WTC11 (cell line): ENCODE results near the gene PRR5L. TPM values are rescaled to one million over a fixed set of nuclear protein-coding genes. Genes with fewer than 3 reads are reported as not detected.

Experiments
- ATAC-seq: fragments of 200-7000 bp; cut with Tn5 transposase; 2 replicates; pipeline ENCODE4 v1.10.0; 2021; ENCODE audit warnings: mild to moderate bottlenecking, moderate library complexity
- CTCF ChIA-PET: fragments of 300-600 bp; sonication (Branson Sonifier 250); formaldehyde crosslinking; loops from one replicate; lab custom pipeline; 2021; ENCODE audit warnings: antibody characterized with exemption; lab: Charles Lee
- POLR2A ChIA-PET: fragments of 350-600 bp; sonication (Branson Sonifier 250); formaldehyde crosslinking; loops from one replicate; lab custom pipeline; 2021; ENCODE audit warnings: antibody characterized with exemption; lab: Charles Lee
- DNase-seq: peaks from one replicate; pipeline ENCODE4 v3.0.0; 2021; ENCODE audit warnings: low spot score
- H3K27ac Mint-ChIP-seq: 2 replicates; pipeline ENCODE4 v1.8.0; 2021; ENCODE audit warnings: mixed read lengths
- H3K27me3 Mint-ChIP-seq: 2 replicates; pipeline ENCODE4 v1.8.0; 2021; ENCODE audit warnings: low read depth, mild to moderate bottlenecking, moderate library complexity, mixed read lengths
- H3K36me3 Mint-ChIP-seq: 2 replicates; pipeline ENCODE4 v1.8.0; 2021; ENCODE audit warnings: mixed read lengths
- H3K4me1 Mint-ChIP-seq: 2 replicates; pipeline ENCODE4 v1.8.0; 2022; ENCODE audit warnings: mixed read lengths
- H3K4me3 Mint-ChIP-seq: 2 replicates; pipeline ENCODE4 v1.8.0; 2021; ENCODE audit warnings: mild to moderate bottlenecking, moderate library complexity, mixed read lengths
- H3K9me3 Mint-ChIP-seq: 2 replicates; pipeline ENCODE4 v1.8.0; 2021; ENCODE audit warnings: mixed read lengths
- ARID4B ChIP-seq: sonication (generic); formaldehyde crosslinking; IDR thresholded peaks from 2 replicates; pipeline ENCODE4 v1.8.0; 2023; ENCODE audit warnings: missing genetic modification reagents, mild to moderate bottlenecking, borderline replicate concordance
- ATF1 ChIP-seq: sonication (generic); formaldehyde crosslinking; IDR thresholded peaks from 2 replicates; pipeline ENCODE4 v1.8.1; 2023; ENCODE audit warnings: mild to moderate bottlenecking, moderate library complexity, missing genetic modification reagents
- ATF2 ChIP-seq: sonication (generic); formaldehyde crosslinking; IDR thresholded peaks from 2 replicates; pipeline ENCODE4 v1.8.1; 2022; ENCODE audit warnings: low read depth, missing genetic modification reagents, borderline replicate concordance
- ELF4 ChIP-seq: sonication (generic); formaldehyde crosslinking; IDR thresholded peaks from 2 replicates; pipeline ENCODE4 v1.8.1; 2022; ENCODE audit warnings: low read depth, mild to moderate bottlenecking, moderate library complexity, missing genetic modification reagents
- ESRRA ChIP-seq: sonication (generic); formaldehyde crosslinking; IDR thresholded peaks from 2 replicates; pipeline ENCODE4 v1.8.1; 2022; ENCODE audit warnings: mild to moderate bottlenecking, missing genetic modification reagents, borderline replicate concordance
- GABPB1 ChIP-seq: sonication (generic); formaldehyde crosslinking; IDR thresholded peaks from 2 replicates; pipeline ENCODE4 v1.8.1; 2023; ENCODE audit warnings: mild to moderate bottlenecking, missing genetic modification reagents
- GTF2I ChIP-seq: fragments of 250-450 bp; sonication (Bioruptor Pico); conservative IDR thresholded peaks from 2 replicates; pipeline ENCODE4 v1.4.0; 2021; ENCODE audit warnings: mild to moderate bottlenecking
- IRF2 ChIP-seq: sonication (generic); formaldehyde crosslinking; IDR thresholded peaks from 2 replicates; pipeline ENCODE4 v1.8.0; 2022; ENCODE audit warnings: low read depth, missing genetic modification reagents, borderline replicate concordance
- KAT7 ChIP-seq: sonication (generic); formaldehyde crosslinking; IDR thresholded peaks from 2 replicates; pipeline ENCODE4 v1.8.1; 2023; ENCODE audit warnings: missing genetic modification reagents, mild to moderate bottlenecking, borderline replicate concordance
- MXD4 ChIP-seq: fragments of 250-450 bp; sonication (Bioruptor Pico); IDR thresholded peaks from 2 replicates; pipeline ENCODE4 v1.8.0; 2021; ENCODE audit warnings: mild to moderate bottlenecking, moderate library complexity, borderline replicate concordance
- MYBL2 ChIP-seq: sonication (generic); formaldehyde crosslinking; IDR thresholded peaks from 2 replicates; pipeline ENCODE4 v1.8.1; 2023; ENCODE audit warnings: mild to moderate bottlenecking, moderate library complexity, missing genetic modification reagents
- NFATC4 ChIP-seq: fragments of 250-450 bp; sonication (Bioruptor Pico); IDR thresholded peaks from 2 replicates; pipeline ENCODE4 v1.9.0; 2021; ENCODE audit warnings: mild to moderate bottlenecking
- NR1H2 ChIP-seq: sonication (generic); formaldehyde crosslinking; IDR thresholded peaks from 2 replicates; pipeline ENCODE4 v1.9.0; 2021; ENCODE audit warnings: mild to moderate bottlenecking, moderate library complexity, missing genetic modification reagents
- NR3C1 ChIP-seq: sonication (generic); formaldehyde crosslinking; conservative IDR thresholded peaks from 2 replicates; pipeline ENCODE4 v1.8.1; 2023; ENCODE audit warnings: low read depth, mild to moderate bottlenecking, missing genetic modification reagents
- PRDM15 ChIP-seq: sonication (generic); formaldehyde crosslinking; IDR thresholded peaks from 2 replicates; pipeline ENCODE4 v1.8.0; 2022; ENCODE audit warnings: missing genetic modification reagents
- RORB ChIP-seq: fragments of 250-450 bp; sonication (Bioruptor Pico); IDR thresholded peaks from 2 replicates; pipeline ENCODE4 v1.9.0; 2021; ENCODE audit warnings: mild to moderate bottlenecking
- USF1 ChIP-seq: sonication (generic); formaldehyde crosslinking; IDR thresholded peaks from 2 replicates; pipeline ENCODE4 v1.8.0; 2022; ENCODE audit warnings: mild to moderate bottlenecking, missing genetic modification reagents
- ZBTB43 ChIP-seq: sonication (generic); formaldehyde crosslinking; IDR thresholded peaks from 2 replicates; pipeline ENCODE4 v1.8.1; 2023; ENCODE audit warnings: mild to moderate bottlenecking, missing genetic modification reagents
- ZNF317 ChIP-seq: sonication (generic); formaldehyde crosslinking; IDR thresholded peaks from 2 replicates; pipeline ENCODE4 v1.8.1; 2023; ENCODE audit warnings: low read depth, mild to moderate bottlenecking, moderate library complexity, missing genetic modification reagents, borderline replicate concordance
- ZNF416 ChIP-seq: fragments of 250-450 bp; sonication (Bioruptor Pico); IDR thresholded peaks from 2 replicates; pipeline ENCODE4 v1.9.0; 2021; ENCODE audit warnings: mild to moderate bottlenecking, inconsistent platforms
- ZNF423 ChIP-seq: fragments of 250-450 bp; sonication (Bioruptor Pico); IDR thresholded peaks from 2 replicates; pipeline ENCODE4 v2.1.2; 2022; ENCODE audit warnings: mild to moderate bottlenecking, moderate library complexity
- total RNA-seq: library from RNA; stranded (reverse); gene quantifications from 3 replicates; pipeline ENCODE4 v1.2.3, GENCODE V29; 2021

The PRR5L gene
- total RNA-seq, 1 experiment from 2014 or later = 3.9 TPM

- TF ChIP-seq ZBTB43 (CRISPR knock-in tag) = no peak
- no peak for TF ChIP-seq RORB (CRISPR knock-in tag)
Measured at GRCh38 chr11:36278531-36279282, 17.4 kb upstream of the PRR5L start (continued).

- Mint-ChIP-seq H3K4me1 (no peaks in the 10 kb centered on the region), H3K4me3 (no peak overlapping the region), H3K27ac (no peak overlapping the region), H3K9me3 (no peaks in the 10 kb centered on the region; the same call in 1 of the 2 replicates), H3K36me3 (no peaks in the 10 kb centered on the region)
- DNase-seq (no peak), ATAC-seq (no peak)
- ChIA-PET CTCF (interaction anchor here (1.2 kb wide), 1 partner anchor 459 kb away, joined by 5 read pairs; no protein-coding TSS in a partner anchor), POLR2A (no interaction called here)
- no peak for TF ChIP-seq NR3C1 (CRISPR knock-in tag)
- no peak for TF ChIP-seq IRF2 (CRISPR knock-in tag)
- no peak for TF ChIP-seq NR1H2 (CRISPR knock-in tag)
- TF ChIP-seq, all 79 proteins: peak for 0
- H3K27me3 Mint-ChIP-seq = no peaks in the 10 kb centered on the region; the same call in 1 of the 2 replicates
Measured at GRCh38 chr11:36280531-36280930, 15.6 kb upstream of the PRR5L start.

- no peaks in the 10 kb centered on the region for H3K36me3 Mint-ChIP-seq
- ChIA-PET CTCF (interaction anchor here (1.0 kb wide), 1 partner anchor 197 kb away, joined by 4 read pairs; no protein-coding TSS in a partner anchor), POLR2A (no interaction called here)
- peaks cover 4% of the 10 kb centered on the region for H3K9me3 Mint-ChIP-seq
- H3K27me3 Mint-ChIP-seq = no peaks in the 10 kb centered on the region; the same call in 1 of the 2 replicates
- ATAC-seq = no peak
- no peaks in the 10 kb centered on the region for H3K4me1 Mint-ChIP-seq
- no peak for TF ChIP-seq PRDM15
- no peak for TF ChIP-seq KAT7
- no peak for TF ChIP-seq ARID4B (CRISPR knock-in tag)
- no peak for TF ChIP-seq ATF2 (CRISPR knock-in tag)
- TF ChIP-seq ZNF423 = no peak
- TF ChIP-seq NFATC4 (CRISPR knock-in tag) = no peak
- no peak for TF ChIP-seq MYBL2 (CRISPR knock-in tag)
- TF ChIP-seq GABPB1 (CRISPR knock-in tag) = no peak
- TF ChIP-seq USF1 (CRISPR knock-in tag) = no peak
- no peak for TF ChIP-seq ZNF416 (CRISPR knock-in tag)
- no peak for TF ChIP-seq ELF4
- TF ChIP-seq MXD4 = no peak
- no peak for TF ChIP-seq ESRRA (CRISPR knock-in tag)
- no peak for TF ChIP-seq ATF1
- no peak for TF ChIP-seq ZNF317 (CRISPR knock-in tag)
- TF ChIP-seq RORB (CRISPR knock-in tag) = no peak
- TF ChIP-seq GTF2I = no peak
- H3K27ac Mint-ChIP-seq = no peak overlapping the region
- DNase-seq = no peak
- H3K4me3 Mint-ChIP-seq = no peak overlapping the region
Measured at GRCh38 chr11:36281850-36282249, 14.2 kb upstream of the PRR5L start.
